Thoracic aorta (tissue), 2 donors: Measurements from ENCODE around the gene BMPER. TPM values are rescaled to one million over a fixed set of nuclear protein-coding genes. Genes with fewer than 3 reads are reported as not detected.
A peak's percentile ranks its signal among the peaks of the same experiment; 100 is the strongest.

ENCODE experiments used
- ATAC-seq: fragments of 150-250 bp; one replicate; pipeline ENCODE4 v1.8.0; 2017; ENCODE audit warnings: low read depth; ENCODE audit not compliant: insufficient number of reproducible peaks, low FRiP score
- DNase-seq: peaks from one replicate; pipeline ENCODE4 v3.0.0-alpha.2; 2020; ENCODE audit warnings: low spot score
- H3K27ac ChIP-seq, 2 donors: fragments of 200-600 bp; sonication (generic); 1 replicate in 1 of 2; 2 replicates in 1 of 2; pipeline ENCODE4 v1.5.1; 2016; ENCODE audit warnings: mild to moderate bottlenecking in 2 of 2, moderate library complexity in 2 of 2
- H3K27me3 ChIP-seq: fragments of 200-600 bp; sonication (generic); replicated peaks from 2 replicates; pipeline ENCODE4 v1.6.0; 2016; ENCODE audit warnings: mild to moderate bottlenecking; ENCODE audit not compliant: insufficient read depth
- H3K36me3 ChIP-seq: fragments of 200-600 bp; sonication (generic); one replicate; pipeline ENCODE4 v1.5.1; 2016
- H3K4me1 ChIP-seq, 2 donors: fragments of 200-600 bp; sonication (generic); 1 replicate in 1 of 2; 2 replicates in 1 of 2; pipeline versions ENCODE4 v1.5.1 to v1.6.0; 2016; ENCODE audit warnings: low read depth in 2 of 2, mild to moderate bottlenecking in 1 of 2; ENCODE audit not compliant: control insufficient read depth in 1 of 2
- H3K4me3 ChIP-seq: fragments of 200-600 bp; sonication (generic); 2 replicates; pipeline ENCODE4 v1.5.1; 2016; ENCODE audit warnings: mild to moderate bottlenecking
- H3K9me3 ChIP-seq: fragments of 200-600 bp; sonication (generic); 2 replicates; pipeline ENCODE4 v1.5.1; 2016
- CTCF ChIP-seq: fragments of 200-600 bp; sonication (generic); IDR thresholded peaks from one replicate; pipeline ENCODE4 v1.5.1; 2019; ENCODE audit warnings: antibody characterized with exemption
- total RNA-seq, 2 donors: library from RNA; depleted of rRNA; stranded (reverse); fragments of >200 nt; gene quantifications; one replicate each; pipeline versions ENCODE4 v1.1.0 to v1.2.3, GENCODE V29; 2016

Gene BMPER
- total RNA-seq = 1 to 10 TPM in 1 of 2 donors, under 1 TPM in 1; 0.54 to 2.3 TPM

GRCh38 chr7:33905389-33906032, at the start of gene BMPER:
BMPER (plus strand) TSS chr7:33905539; CDS start chr7:33905614, 75 bp downstream.
- Histone ChIP-seq H3K9me3 (no peaks in the 10 kb centered on the region), H3K27ac (no peak within 1 kb of the TSS), H3K27me3 (no peaks in the 10 kb centered on the region), H3K4me1 (peaks cover 3 to 10% of the 10 kb centered on the region in 2 donors), H3K36me3 (no peaks in the 10 kb centered on the region), H3K4me3 (peak within 1 kb of the TSS; percentile 70)
- DNase-seq (no peak), ATAC-seq (no peak)
- no peak for TF ChIP-seq CTCF

GRCh38 chr7:33861947-33862346, 43.4 kb upstream of the BMPER start:
- Histone ChIP-seq H3K27me3 (no peaks in the 10 kb centered on the region), H3K4me3 (no peak overlapping the region), H3K4me1 (peaks cover 0 to 7% of the 10 kb centered on the region in 2 donors), H3K36me3 (no peaks in the 10 kb centered on the region), H3K27ac (no peak overlapping the region), H3K9me3 (no peaks in the 10 kb centered on the region)
- ATAC-seq (no peak), DNase-seq (no peak)
- TF ChIP-seq CTCF = no peak

- no peaks in the 10 kb centered on the region for H3K9me3 ChIP-seq
- no peak overlapping the region for H3K4me3 ChIP-seq
- peaks cover 0 to 7% of the 10 kb centered on the region in 2 donors for H3K4me1 ChIP-seq
- H3K36me3 ChIP-seq = no peaks in the 10 kb centered on the region
- TF ChIP-seq CTCF = no peak
- DNase-seq (no peak), ATAC-seq (no peak)
- H3K27me3 ChIP-seq = no peaks in the 10 kb centered on the region
- H3K27ac ChIP-seq = no peak overlapping the region
Measured at GRCh38 chr7:33862946-33863814, 42.2 kb upstream of the BMPER start.

- ATAC-seq = no peak
- no peaks in the 10 kb centered on the region for H3K27me3 ChIP-seq
- TF ChIP-seq CTCF = no peak
Measured at GRCh38 chr7:33868166-33868565, 37.2 kb upstream of the BMPER start.

GRCh38 chr7:33869176-33869575, 36.2 kb upstream of the BMPER start:
- H3K27me3 ChIP-seq = no peaks in the 10 kb centered on the region
- no peak for TF ChIP-seq CTCF
- no peak overlapping the region for H3K27ac ChIP-seq
- DNase-seq (no peak), ATAC-seq (no peak)
- H3K9me3 ChIP-seq = no peaks in the 10 kb centered on the region
- no peak overlapping the region for H3K4me3 ChIP-seq
- H3K4me1 ChIP-seq = peaks cover 3 to 6% of the 10 kb centered on the region in 2 donors
- no peaks in the 10 kb centered on the region for H3K36me3 ChIP-seq

More at GRCh38 chr7:33868166-33868565, 37.2 kb upstream of the BMPER start:
- no peak for DNase-seq
- Histone ChIP-seq H3K4me3 (no peak overlapping the region), H3K36me3 (no peaks in the 10 kb centered on the region), H3K27ac (no peak overlapping the region), H3K9me3 (no peaks in the 10 kb centered on the region), H3K4me1 (peaks cover 0 to 2% of the 10 kb centered on the region in 2 donors)
